Measurements from ENCODE around the gene ACP7. TPM values are rescaled to one million over a fixed set of nuclear protein-coding genes. Genes with fewer than 3 reads are reported as not detected.
A peak's percentile ranks its signal among the peaks of the same experiment; 100 is the strongest.

The ACP7 gene
- total and polyA plus RNA-seq, 9 of the 15 experiments (the other 6 are each of a cell fraction or from before 2014, with no cell fraction given): not detected

DNA sequence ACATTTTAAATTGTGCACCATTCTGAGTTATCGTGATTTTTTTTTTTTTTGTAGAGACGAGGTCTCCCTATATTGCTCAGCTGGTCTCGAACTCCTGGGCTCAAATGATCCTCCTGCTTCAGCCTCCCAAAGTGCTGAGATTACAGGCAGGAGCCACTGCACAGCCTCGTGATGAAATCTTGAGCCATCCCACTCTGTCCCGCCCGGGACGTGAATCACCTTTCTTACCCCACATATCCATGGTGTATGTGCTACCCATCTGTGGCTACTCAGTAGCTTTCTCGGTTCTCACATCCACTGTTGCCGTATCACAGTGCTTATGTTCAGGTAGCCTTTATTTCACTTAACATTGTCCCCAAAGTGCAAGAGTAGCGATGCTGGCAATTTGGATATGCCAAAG lies 67.9 kb downstream of the ACP7 start (continued):
- TF ChIP-seq CBX2 (IDR thresholded peaks at IDR 0.05; ENCODE audit: insufficient read depth, low read length, poor library complexity, severe bottlenecking): no peak
- TF ChIP-seq, protein P1, sequence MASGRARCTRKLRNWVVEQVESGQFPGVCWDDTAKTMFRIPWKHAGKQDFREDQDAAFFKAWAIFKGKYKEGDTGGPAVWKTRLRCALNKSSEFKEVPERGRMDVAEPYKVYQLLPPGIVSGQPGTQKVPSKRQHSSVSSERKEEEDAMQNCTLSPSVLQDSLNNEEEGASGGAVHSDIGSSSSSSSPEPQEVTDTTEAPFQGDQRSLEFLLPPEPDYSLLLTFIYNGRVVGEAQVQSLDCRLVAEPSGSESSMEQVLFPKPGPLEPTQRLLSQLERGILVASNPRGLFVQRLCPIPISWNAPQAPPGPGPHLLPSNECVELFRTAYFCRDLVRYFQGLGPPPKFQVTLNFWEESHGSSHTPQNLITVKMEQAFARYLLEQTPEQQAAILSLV (tag; IDR thresholded peaks at IDR 0.05): no peak
- no peak for TF ChIP-seq ZNF507 (tag; conservative IDR thresholded peaks at IDR 0.05)

DNA sequence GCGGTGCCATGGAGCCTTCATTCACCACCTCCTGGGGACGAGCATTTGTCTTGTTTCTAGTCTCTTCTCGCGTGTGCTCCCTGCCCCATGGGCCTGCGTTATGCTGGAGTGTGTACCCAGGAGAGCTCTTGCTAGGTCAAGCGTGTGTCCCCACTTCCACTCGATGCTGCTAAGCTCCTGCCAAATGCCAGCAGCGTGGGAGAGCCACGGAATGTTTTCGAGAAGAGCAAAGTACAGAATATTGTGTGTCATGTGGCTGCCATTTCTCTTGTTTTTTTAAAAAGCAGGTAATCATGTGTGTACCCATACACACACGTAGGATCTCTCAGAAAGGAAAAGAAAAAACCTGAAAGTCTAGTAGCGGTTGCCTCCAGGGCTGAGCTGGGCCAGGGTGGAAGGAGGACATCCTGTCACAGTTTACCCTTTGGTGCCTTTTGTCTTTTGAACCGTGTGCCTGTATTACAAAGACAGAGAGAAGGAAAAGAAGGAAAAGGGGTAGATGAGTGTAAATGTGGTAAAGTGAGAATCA lies 70.0 kb downstream of the ACP7 start:
- 83% methylated on average over 13 of the region's 13 CpGs for WGBS (ENCODE audit: insufficient coverage, low coverage, missing lambda C conversion rate)
- Histone ChIP-seq H3K9me3 (replicated peaks; ENCODE audit: control insufficient read depth, insufficient read depth, low read depth, low read length) (no peaks in the 10 kb centered on the region), H3K9ac (ENCODE audit: insufficient read depth in 1 of 2, low read depth in 2 of 2, low read length in 2 of 2) (peak overlapping the region in 1 of 2 experiments; percentile 54; a peak in 1 of 4 replicates), H3K4me1 (replicated peaks in 1 of 2; ENCODE audit: control insufficient read depth in 2 of 2, insufficient read depth in 2 of 2, low read length in 2 of 2) (peaks cover 43 to 67% of the 10 kb centered on the region in 2 experiments), H3K4me3 (no peak overlapping the region), H3K9me1 (ENCODE audit: control insufficient read depth, insufficient read depth, low read length) (peaks cover 7% of the 10 kb centered on the region), H2AFZ (ENCODE audit: low read depth, low read length) (no peak overlapping the region), H4K20me1 (replicated peaks; ENCODE audit: control insufficient read depth, insufficient read depth, low read length) (peaks cover 19% of the 10 kb centered on the region), H3K36me3 (ENCODE audit: control insufficient read depth, insufficient read depth, low read length) (peaks cover 5% of the 10 kb centered on the region; the same call in 1 of the 3 replicates), H3K27me3 (ENCODE audit: control insufficient read depth in 2 of 2, insufficient read depth in 2 of 2, low read length in 2 of 2) (no peaks in the 10 kb centered on the region), H3K27ac (ENCODE audit: extremely low read depth, low read depth, low read length) (0 out of 3 replicates have a peak overlapping the region, but pooled peaks have one; percentile 4), H3K4me2 (ENCODE audit: insufficient read depth, low read length) (no peak overlapping the region), H3K79me2 (ENCODE audit: control insufficient read depth, insufficient read depth, low read length) (peaks cover 52% of the 10 kb centered on the region)
- DNase-seq (ENCODE audit: extremely low read depth in 1 of 4, low spot score in 3 of 4): no peak
- BruUV-seq (replicated peaks): no TSS peak
- no peak for ATAC-seq
- FAIRE-seq: no peak
- CTCF ChIA-PET (ENCODE audit: low intra/inter-chr PET ratio): no interaction called here
- in situ Hi-C loops (cut with MboI) (no loop called here), intact Hi-C loops (cut with micrococcal nuclease) (no loop called here)
- POLR2A ChIA-PET: interaction anchor here (2.4 kb wide), 1 partner anchor 9 kb away, joined by 13 read pairs; no protein-coding TSS in a partner anchor
- TF ChIP-seq PCBP2 (IDR thresholded peaks at IDR 0.05; ENCODE audit: low read depth, low read length, poor library complexity, severe bottlenecking): no peak
- TF ChIP-seq, protein P2, sequence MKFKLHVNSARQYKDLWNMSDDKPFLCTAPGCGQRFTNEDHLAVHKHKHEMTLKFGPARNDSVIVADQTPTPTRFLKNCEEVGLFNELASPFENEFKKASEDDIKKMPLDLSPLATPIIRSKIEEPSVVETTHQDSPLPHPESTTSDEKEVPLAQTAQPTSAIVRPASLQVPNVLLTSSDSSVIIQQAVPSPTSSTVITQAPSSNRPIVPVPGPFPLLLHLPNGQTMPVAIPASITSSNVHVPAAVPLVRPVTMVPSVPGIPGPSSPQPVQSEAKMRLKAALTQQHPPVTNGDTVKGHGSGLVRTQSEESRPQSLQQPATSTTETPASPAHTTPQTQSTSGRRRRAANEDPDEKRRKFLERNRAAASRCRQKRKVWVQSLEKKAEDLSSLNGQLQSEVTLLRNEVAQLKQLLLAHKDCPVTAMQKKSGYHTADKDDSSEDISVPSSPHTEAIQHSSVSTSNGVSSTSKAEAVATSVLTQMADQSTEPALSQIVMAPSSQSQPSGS (CRISPR knock-in tag; IDR thresholded peaks at IDR 0.05): no peak
- TF ChIP-seq JUND (IDR thresholded peaks at IDR 0.05; ENCODE audit: borderline replicate concordance, low read depth, low read length): no peak
- no peak for TF ChIP-seq JUND (tag; IDR thresholded peaks at IDR 0.05; ENCODE audit: borderline replicate concordance, low read depth, low read length)
- TF ChIP-seq, protein P3, sequence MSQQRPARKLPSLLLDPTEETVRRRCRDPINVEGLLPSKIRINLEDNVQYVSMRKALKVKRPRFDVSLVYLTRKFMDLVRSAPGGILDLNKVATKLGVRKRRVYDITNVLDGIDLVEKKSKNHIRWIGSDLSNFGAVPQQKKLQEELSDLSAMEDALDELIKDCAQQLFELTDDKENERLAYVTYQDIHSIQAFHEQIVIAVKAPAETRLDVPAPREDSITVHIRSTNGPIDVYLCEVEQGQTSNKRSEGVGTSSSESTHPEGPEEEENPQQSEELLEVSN (IDR thresholded peaks at IDR 0.05; ENCODE audit: borderline replicate concordance in 1 of 2, extremely low read depth in 1 of 2, insufficient read depth in 1 of 2, insufficient read length in 1 of 2, low read depth in 1 of 2, low read length in 1 of 2, poor library complexity in 1 of 2, severe bottlenecking in 1 of 2): no peak
- no peak for TF ChIP-seq TCF7 (IDR thresholded peaks at IDR 0.05; ENCODE audit: borderline replicate concordance)

Measured in K562 (cell line).